RWPE2 (cell line): ENCODE results near the gene SLC29A3.

ENCODE experiments used
- ATAC-seq: fragments of 200-7000 bp; cut with Tn5 transposase; 3 replicates; pipeline ENCODE4 v1.9.1; 2021; ENCODE audit warnings: low read depth
- DNase-seq: peaks from one replicate; pipeline ENCODE4 v3.0.0-alpha.2; 2020; ENCODE audit warnings: low spot score
- H3K27ac ChIP-seq: fragments of 450-650 bp; 2 replicates; pipeline ENCODE4 v1.5.1; 2017; ENCODE audit warnings: mild to moderate bottlenecking; ENCODE audit not compliant: poor library complexity, severe bottlenecking
- H3K27me3 ChIP-seq: fragments of 250-450 bp; sonication (Bioruptor Pico); 2 replicates; pipeline ENCODE4 v1.5.1; 2021; ENCODE audit warnings: mild to moderate bottlenecking, moderate library complexity; ENCODE audit not compliant: insufficient read depth, poor library complexity, severe bottlenecking
- H3K36me3 ChIP-seq: fragments of 250-450 bp; sonication (Bioruptor Pico); 2 replicates; pipeline ENCODE4 v1.5.1; 2020; ENCODE audit warnings: low read depth, mild to moderate bottlenecking, moderate library complexity
- H3K4me1 ChIP-seq: fragments of 250-450 bp; sonication (Bioruptor Pico); 2 replicates; pipeline ENCODE4 v1.5.1; 2021; ENCODE audit warnings: mild to moderate bottlenecking, moderate library complexity; ENCODE audit not compliant: insufficient read depth, poor library complexity, severe bottlenecking
- H3K4me3 ChIP-seq: fragments of 250-450 bp; sonication (Bioruptor Pico); 2 replicates; pipeline ENCODE4 v1.5.1; 2021; ENCODE audit warnings: mild to moderate bottlenecking, moderate library complexity; ENCODE audit not compliant: severe bottlenecking
- H3K9me3 ChIP-seq: fragments of 250-450 bp; sonication (Bioruptor Pico); 2 replicates; pipeline ENCODE4 v1.5.1; 2021; ENCODE audit warnings: mild to moderate bottlenecking, moderate library complexity; ENCODE audit not compliant: severe bottlenecking
- TF ChIP-seq, protein P1 (sequence below): fragments of 450-650 bp; IDR thresholded peaks from one replicate; pipeline ENCODE4 v1.5.1; 2017; ENCODE audit warnings: mild to moderate bottlenecking, moderate library complexity; ENCODE audit not compliant: poor library complexity, severe bottlenecking

The SLC29A3 gene

DNA sequence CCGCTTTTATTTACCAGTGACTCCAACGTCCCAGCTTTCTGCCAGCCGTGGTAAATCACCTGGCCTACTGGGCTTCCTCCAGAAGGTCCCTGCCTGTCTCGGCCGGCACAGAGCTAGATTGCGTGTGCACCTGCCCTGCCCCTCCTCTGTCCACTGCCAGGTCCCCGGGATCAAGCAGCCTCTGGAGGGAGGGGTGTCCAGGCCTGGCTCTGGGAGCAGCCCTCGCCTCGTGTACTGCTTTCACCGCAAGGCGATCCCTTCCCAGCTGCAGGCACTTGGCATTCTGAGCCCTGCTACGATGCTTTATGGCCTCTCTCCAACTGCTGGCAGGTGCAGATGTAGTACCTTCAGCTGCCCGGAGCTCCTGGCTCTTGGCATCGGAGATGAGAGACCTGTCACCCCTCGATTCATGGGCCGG is 7.4 kb downstream of the SLC29A3 start:
- Histone ChIP-seq H3K36me3 (no peaks in the 10 kb centered on the region), H3K27ac (no peak overlapping the region), H3K27me3 (no peaks in the 10 kb centered on the region), H3K4me3 (no peak overlapping the region), H3K9me3 (no peaks in the 10 kb centered on the region), H3K4me1 (no peaks in the 10 kb centered on the region)
- DNase-seq, result no peak
- no peak for ATAC-seq
- TF ChIP-seq, protein P1, sequence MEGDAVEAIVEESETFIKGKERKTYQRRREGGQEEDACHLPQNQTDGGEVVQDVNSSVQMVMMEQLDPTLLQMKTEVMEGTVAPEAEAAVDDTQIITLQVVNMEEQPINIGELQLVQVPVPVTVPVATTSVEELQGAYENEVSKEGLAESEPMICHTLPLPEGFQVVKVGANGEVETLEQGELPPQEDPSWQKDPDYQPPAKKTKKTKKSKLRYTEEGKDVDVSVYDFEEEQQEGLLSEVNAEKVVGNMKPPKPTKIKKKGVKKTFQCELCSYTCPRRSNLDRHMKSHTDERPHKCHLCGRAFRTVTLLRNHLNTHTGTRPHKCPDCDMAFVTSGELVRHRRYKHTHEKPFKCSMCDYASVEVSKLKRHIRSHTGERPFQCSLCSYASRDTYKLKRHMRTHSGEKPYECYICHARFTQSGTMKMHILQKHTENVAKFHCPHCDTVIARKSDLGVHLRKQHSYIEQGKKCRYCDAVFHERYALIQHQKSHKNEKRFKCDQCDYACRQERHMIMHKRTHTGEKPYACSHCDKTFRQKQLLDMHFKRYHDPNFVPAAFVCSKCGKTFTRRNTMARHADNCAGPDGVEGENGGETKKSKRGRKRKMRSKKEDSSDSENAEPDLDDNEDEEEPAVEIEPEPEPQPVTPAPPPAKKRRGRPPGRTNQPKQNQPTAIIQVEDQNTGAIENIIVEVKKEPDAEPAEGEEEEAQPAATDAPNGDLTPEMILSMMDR, result no peak

DNA sequence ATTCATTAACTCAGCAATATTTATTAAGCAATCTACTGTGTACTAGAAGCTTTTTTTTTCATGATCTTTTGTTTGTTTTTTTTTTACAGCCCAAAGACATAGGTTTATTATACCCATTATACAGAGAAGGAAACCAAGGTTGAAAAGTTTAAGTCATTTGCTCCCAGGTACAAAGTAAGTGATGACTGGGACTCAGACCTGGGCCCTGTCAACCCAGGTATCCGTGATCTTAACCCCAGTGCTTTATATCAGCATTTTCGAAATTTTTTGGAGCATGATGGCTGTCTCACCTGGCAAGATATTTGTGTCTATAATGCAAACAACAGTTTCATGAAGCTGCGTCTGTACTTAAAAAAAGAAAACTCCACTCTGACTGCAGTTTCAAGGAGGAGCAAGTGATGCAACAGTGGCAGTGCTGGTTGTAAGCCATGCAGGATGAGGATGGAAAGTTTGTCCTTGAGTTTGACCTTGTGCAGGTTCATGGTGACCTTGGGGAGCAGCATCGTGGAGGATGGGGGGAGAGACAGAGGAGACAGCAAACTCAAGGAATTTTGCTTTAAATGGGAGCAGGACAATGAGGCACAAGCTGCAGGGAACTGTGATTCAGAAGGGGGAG is 11.8 kb downstream of the SLC29A3 start:
- ATAC-seq, result no peak

DNA sequence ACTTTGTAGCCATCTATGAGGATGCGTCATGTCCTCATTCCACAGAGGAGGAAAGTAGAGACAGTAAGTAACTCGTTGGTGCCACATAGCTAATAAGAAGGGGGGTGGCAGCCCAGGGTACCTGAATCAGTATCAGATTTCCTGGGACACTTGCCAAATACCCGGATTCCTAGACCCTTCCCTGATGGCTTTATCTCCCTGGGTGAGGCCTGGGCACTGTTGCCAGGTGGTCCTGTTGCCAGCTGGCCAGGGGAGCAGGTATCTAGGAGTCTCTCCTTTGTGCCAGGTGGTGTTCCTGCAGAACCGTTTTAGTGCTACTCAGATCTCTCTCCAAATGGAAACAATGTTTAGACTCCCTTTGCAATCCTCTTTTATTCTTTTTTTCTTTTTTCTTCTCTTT is 12.7 kb downstream of the SLC29A3 start:
- Histone ChIP-seq H3K4me1 (no peaks in the 10 kb centered on the region), H3K27me3 (no peaks in the 10 kb centered on the region)
- no peak for DNase-seq

More for the DNA sequence above, 11.8 kb downstream of the SLC29A3 start:
- H3K9me3 ChIP-seq, result no peaks in the 10 kb centered on the region
- no peaks in the 10 kb centered on the region for H3K4me1 ChIP-seq
- TF ChIP-seq, protein P1, result no peak
- no peak overlapping the region for H3K27ac ChIP-seq
- H3K36me3 ChIP-seq, result no peaks in the 10 kb centered on the region
- no peak overlapping the region for H3K4me3 ChIP-seq
- DNase-seq, result no peak
- no peaks in the 10 kb centered on the region for H3K27me3 ChIP-seq

DNA sequence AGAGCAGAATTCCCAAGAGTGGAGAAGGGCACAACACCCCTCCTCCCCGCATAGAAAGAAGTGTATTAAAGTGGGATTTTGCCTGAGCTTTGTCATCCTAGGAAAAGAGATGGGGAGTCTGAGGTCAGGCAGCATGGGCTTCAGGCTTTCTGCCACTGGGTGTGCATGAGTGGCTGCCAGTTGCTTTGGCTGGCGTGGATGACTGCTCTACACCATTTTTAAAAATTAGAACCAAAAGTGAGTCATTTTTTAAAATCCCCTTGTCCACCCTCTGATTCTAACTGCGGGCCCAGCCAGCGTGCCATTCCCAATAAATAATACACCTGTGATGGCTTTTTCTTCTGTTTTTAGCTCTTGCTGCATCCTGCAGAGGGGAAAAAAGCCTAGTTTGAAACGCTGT is 13.4 kb downstream of the SLC29A3 start:
- no peaks in the 10 kb centered on the region for H3K4me1 ChIP-seq
- no peak overlapping the region for H3K4me3 ChIP-seq
- ATAC-seq (no peak), DNase-seq (no peak)
- H3K27ac ChIP-seq, result no peak overlapping the region
- H3K9me3 ChIP-seq, result no peaks in the 10 kb centered on the region
- no peaks in the 10 kb centered on the region for H3K27me3 ChIP-seq
- TF ChIP-seq, protein P1, result no peak
- H3K36me3 ChIP-seq, result no peaks in the 10 kb centered on the region

More for the DNA sequence above, 12.7 kb downstream of the SLC29A3 start:
- no peaks in the 10 kb centered on the region for H3K36me3 ChIP-seq
- no peak overlapping the region for H3K27ac ChIP-seq
- no peak for ATAC-seq
- TF ChIP-seq, protein P1, result no peak
- no peaks in the 10 kb centered on the region for H3K9me3 ChIP-seq
- H3K4me3 ChIP-seq, result no peak overlapping the region

DNA sequence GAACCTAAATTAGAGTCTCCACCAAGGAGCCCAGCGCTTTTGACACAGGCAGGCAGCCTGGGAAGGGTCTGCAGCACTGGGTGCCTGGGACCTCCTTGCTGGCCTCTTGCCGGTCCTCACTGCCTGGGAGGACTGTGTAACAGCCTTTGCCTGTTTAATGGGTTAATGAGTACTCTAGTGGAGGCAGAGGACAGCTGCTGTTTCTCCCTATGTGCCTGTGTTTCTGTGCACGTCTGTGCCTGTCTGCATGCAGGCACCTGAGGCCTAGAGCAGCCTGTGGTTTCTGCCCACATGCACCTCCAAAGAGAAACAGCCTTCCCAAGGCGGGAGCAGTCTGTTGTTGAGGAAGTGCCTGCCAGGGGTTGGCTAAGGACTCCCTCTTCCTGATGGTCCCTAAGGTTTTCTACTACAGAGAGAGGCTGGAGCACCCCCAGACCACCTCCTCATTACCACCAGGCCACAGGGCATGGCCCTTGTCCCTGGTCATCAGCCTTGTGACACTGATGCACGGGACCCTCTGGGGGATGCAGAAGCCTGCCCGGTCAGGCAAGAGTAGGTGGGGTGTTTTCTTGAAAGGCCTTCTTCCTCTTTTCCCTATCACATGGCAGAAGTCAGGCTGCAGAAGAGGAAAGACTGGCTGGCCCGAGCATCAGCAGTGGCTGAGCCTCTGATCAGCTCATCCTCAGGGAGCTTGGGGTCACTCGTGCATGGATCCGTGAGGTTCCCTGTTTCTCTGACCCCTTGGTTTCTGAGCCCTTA is 14.2 kb downstream of the SLC29A3 start:
- Histone ChIP-seq H3K27ac (no peak overlapping the region), H3K4me1 (no peaks in the 10 kb centered on the region), H3K27me3 (no peaks in the 10 kb centered on the region), H3K4me3 (no peak overlapping the region), H3K9me3 (no peaks in the 10 kb centered on the region), H3K36me3 (no peaks in the 10 kb centered on the region)
- ATAC-seq (no peak), DNase-seq (no peak)
- TF ChIP-seq, protein P1, result no peak
